GM19463 (cell line): Measurements from ENCODE around the gene APOBEC2.

Experiments
- ATAC-seq: cut with Tn5 transposase; IDR thresholded peaks from one replicate; pipeline ENCODE4 v1.9.1; 2021; ENCODE audit warnings: mild to moderate bottlenecking, moderate library complexity; ENCODE audit not compliant: unreplicated experiment

APOBEC2 gene

GRCh38 chr6:41083072-41083471, 30.1 kb downstream of the APOBEC2 start:
- no peak for ATAC-seq

DNA sequence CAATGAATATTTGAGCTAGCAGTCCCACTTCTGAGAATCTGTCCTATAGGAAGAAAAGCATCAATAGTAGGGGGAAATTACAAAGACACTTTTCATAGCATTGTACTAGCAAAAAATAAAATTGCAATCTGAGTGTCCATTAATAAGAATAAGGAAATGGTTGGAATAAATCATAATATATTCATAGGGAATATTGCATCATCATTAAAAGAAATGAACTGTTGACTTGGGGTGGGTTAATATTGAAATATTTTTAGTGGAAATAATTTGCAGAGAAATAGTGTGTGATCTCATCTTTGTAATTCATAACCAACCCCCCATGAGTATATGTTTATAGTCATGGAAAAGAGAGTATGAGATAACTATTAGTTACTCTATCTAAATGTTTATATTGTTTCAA, 32.2 kb downstream of the APOBEC2 start:
- no peak for ATAC-seq

DNA sequence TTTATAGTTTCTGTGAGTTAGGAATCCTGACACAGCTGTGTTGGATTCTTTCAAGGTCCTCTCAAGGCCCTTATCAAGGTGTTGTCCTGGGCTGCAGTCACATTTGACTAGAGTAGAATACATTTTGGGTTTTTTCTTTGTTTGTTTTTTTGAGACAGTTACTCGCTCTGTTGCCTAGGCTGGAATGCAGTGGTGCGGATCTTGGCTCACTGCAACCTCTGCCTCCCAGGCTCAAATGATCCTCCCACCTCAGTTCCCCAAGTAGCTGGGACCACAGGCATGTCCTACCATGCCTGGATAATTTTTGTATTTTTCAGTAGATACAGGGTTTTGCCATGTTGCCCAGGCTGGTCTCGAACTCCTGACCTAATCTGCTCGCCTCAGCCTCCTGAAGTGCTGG, 35.4 kb downstream of the APOBEC2 start:
- no peak for ATAC-seq

GRCh38 chr6:41090841-41091761, 38.1 kb downstream of the APOBEC2 start:
- no peak for ATAC-seq

- ATAC-seq, result no peak
These were observed 39.6 kb downstream of the APOBEC2 start for GRCh38 chr6:41092421-41093140.

GRCh38 chr6:41093729-41094128, 40.7 kb downstream of the APOBEC2 start:
- ATAC-seq, result no peak

DNA sequence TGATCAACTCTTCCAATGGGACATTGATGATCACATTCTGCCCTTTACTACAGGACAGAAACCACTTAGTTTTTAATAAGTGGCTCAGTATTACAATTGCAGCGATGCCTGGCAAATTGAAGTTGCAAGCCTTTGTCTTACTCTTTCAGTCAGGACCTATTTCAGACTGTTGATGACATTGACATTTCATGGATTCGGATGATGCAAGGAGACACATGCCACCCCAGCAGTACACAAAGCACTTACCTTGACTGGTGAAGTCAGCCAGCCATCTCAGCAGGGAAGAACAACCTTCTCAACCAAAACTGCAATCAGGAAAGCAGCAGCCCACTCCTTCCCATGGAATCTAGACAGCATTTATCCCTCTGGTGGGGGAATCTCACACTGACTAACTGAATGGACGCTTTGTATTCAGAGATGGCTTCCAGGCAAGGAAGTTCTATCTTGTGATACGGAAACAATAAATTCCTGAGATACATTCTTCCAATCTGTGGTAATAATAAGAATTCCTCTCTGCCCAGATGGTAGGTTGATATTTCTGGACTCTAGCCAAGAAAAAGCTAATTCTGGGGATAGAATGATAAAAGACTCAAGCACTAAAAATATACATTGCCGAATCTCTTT, 44.6 kb downstream of the APOBEC2 start:
- no peak for ATAC-seq

GRCh38 chr6:41098366-41098765, 45.4 kb downstream of the APOBEC2 start:
- no peak for ATAC-seq

DNA sequence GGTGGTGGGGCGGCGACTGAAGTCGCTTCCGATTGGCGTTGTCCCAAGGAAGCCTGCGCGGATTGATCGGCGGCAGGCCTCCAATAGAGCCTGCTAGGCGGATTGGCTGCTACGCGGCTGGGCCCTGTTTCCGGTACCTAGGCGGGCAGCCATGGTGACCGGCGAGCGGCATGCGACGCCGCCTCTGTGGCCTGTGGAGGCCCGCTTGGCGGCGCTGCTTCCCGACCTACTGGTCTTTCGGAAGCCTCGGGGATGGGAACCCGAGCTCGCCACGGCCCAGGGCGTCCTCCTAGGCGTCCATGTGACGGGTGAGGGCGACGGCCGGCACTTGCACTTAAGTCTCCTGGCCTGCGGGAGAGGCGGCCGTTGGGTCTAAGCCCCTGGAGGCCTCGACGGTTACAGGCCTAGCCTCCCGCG, 47.9 kb downstream of the APOBEC2 start:
- no peak for ATAC-seq

GRCh38 chr6:41103847-41104246, 50.8 kb downstream of the APOBEC2 start:
- ATAC-seq, result no peak

DNA sequence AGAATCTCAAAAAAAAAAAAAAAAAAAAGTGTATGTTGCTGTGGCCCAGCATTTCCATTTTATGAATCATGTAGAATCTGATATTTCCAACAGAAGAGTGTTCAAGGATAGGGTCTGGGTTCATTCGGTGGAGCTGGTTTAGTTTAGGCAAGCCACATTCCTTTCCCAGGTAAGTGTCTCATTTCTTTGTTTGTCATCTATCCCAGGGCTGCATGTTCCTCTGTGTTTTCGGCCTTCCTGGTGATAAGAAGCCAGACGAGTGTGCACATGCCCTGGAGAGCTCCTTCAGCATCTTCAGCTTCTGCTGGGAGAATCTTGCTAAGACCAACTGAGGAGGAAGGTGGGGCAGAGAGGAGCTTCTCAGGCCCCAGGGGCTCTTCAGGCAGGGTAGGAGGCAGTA, 58.0 kb downstream of the APOBEC2 start:
- no peak for ATAC-seq
